RWPE2 (cell line): ENCODE data around the gene ZNF202.

ENCODE experiments used
- ATAC-seq: fragments of 200-7000 bp; cut with Tn5 transposase; 3 replicates; pipeline ENCODE4 v1.9.1; 2021; ENCODE audit warnings: low read depth
- DNase-seq: peaks from one replicate; pipeline ENCODE4 v3.0.0-alpha.2; 2020; ENCODE audit warnings: low spot score
- H3K27ac ChIP-seq: fragments of 450-650 bp; 2 replicates; pipeline ENCODE4 v1.5.1; 2017; ENCODE audit warnings: mild to moderate bottlenecking; ENCODE audit not compliant: poor library complexity, severe bottlenecking
- H3K27me3 ChIP-seq: fragments of 250-450 bp; sonication (Bioruptor Pico); 2 replicates; pipeline ENCODE4 v1.5.1; 2021; ENCODE audit warnings: mild to moderate bottlenecking, moderate library complexity; ENCODE audit not compliant: insufficient read depth, poor library complexity, severe bottlenecking
- H3K36me3 ChIP-seq: fragments of 250-450 bp; sonication (Bioruptor Pico); 2 replicates; pipeline ENCODE4 v1.5.1; 2020; ENCODE audit warnings: low read depth, mild to moderate bottlenecking, moderate library complexity
- H3K4me1 ChIP-seq: fragments of 250-450 bp; sonication (Bioruptor Pico); 2 replicates; pipeline ENCODE4 v1.5.1; 2021; ENCODE audit warnings: mild to moderate bottlenecking, moderate library complexity; ENCODE audit not compliant: insufficient read depth, poor library complexity, severe bottlenecking
- H3K4me3 ChIP-seq: fragments of 250-450 bp; sonication (Bioruptor Pico); 2 replicates; pipeline ENCODE4 v1.5.1; 2021; ENCODE audit warnings: mild to moderate bottlenecking, moderate library complexity; ENCODE audit not compliant: severe bottlenecking
- H3K9me3 ChIP-seq: fragments of 250-450 bp; sonication (Bioruptor Pico); 2 replicates; pipeline ENCODE4 v1.5.1; 2021; ENCODE audit warnings: mild to moderate bottlenecking, moderate library complexity; ENCODE audit not compliant: severe bottlenecking
- TF ChIP-seq, protein P1 (sequence below): fragments of 450-650 bp; IDR thresholded peaks from one replicate; pipeline ENCODE4 v1.5.1; 2017; ENCODE audit warnings: mild to moderate bottlenecking, moderate library complexity; ENCODE audit not compliant: poor library complexity, severe bottlenecking

ZNF202 gene

DNA sequence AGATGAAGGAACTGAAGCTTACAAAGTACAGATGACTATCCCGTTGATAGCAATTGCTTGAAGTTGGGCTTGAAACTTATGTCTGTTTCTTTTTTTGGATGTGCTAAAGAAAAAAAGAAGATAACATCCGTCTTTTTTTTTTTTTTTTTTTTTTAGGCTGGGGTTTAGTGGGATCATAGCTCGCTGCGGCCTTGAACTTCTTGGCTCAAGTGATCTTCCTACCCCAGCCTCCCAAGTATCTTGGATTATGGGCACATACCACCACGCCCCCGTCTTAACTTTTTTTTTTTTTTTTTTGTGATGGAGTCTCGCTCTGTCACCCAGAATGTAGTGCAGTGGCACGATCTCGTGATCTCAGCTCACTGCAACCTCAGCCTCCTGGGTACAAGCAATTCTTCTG, 46.2 kb downstream of the ZNF202 start:
- H3K27ac ChIP-seq = no peak overlapping the region
- no peak for DNase-seq
- no peaks in the 10 kb centered on the region for H3K36me3 ChIP-seq
- H3K27me3 ChIP-seq = no peaks in the 10 kb centered on the region
- peaks cover 7% of the 10 kb centered on the region for H3K4me1 ChIP-seq
- no peak for ATAC-seq
- no peaks in the 10 kb centered on the region for H3K9me3 ChIP-seq
- TF ChIP-seq, protein P1, sequence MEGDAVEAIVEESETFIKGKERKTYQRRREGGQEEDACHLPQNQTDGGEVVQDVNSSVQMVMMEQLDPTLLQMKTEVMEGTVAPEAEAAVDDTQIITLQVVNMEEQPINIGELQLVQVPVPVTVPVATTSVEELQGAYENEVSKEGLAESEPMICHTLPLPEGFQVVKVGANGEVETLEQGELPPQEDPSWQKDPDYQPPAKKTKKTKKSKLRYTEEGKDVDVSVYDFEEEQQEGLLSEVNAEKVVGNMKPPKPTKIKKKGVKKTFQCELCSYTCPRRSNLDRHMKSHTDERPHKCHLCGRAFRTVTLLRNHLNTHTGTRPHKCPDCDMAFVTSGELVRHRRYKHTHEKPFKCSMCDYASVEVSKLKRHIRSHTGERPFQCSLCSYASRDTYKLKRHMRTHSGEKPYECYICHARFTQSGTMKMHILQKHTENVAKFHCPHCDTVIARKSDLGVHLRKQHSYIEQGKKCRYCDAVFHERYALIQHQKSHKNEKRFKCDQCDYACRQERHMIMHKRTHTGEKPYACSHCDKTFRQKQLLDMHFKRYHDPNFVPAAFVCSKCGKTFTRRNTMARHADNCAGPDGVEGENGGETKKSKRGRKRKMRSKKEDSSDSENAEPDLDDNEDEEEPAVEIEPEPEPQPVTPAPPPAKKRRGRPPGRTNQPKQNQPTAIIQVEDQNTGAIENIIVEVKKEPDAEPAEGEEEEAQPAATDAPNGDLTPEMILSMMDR = no peak
- no peak overlapping the region for H3K4me3 ChIP-seq

DNA sequence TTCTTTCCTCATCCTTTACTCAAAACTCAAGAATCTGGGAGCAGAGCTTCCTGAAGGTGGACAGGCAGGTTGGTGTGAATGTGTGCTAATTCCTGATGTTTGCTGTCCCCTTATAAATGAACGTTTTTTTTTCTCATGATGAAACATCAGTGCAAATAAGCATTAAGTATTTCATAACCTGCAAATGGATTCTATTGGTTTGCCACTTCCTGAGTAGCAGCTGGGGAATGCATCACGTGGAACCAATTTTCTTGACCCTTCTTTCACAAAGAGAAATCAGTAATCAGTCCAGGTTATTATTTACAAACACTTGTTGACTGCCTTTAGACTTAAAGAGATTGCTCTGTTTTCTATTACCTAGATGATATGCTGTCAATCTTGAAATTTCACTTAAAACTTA, 46.9 kb downstream of the ZNF202 start:
- peak; percentile 40; the same call in 2 of the 3 replicates for ATAC-seq
- no peaks in the 10 kb centered on the region for H3K36me3 ChIP-seq
- TF ChIP-seq, protein P1 = no peak
- no peaks in the 10 kb centered on the region for H3K27me3 ChIP-seq
- no peak overlapping the region for H3K4me3 ChIP-seq
- DNase-seq = no peak
- peaks cover 7% of the 10 kb centered on the region for H3K4me1 ChIP-seq
- no peak overlapping the region for H3K27ac ChIP-seq
- no peaks in the 10 kb centered on the region for H3K9me3 ChIP-seq

DNA sequence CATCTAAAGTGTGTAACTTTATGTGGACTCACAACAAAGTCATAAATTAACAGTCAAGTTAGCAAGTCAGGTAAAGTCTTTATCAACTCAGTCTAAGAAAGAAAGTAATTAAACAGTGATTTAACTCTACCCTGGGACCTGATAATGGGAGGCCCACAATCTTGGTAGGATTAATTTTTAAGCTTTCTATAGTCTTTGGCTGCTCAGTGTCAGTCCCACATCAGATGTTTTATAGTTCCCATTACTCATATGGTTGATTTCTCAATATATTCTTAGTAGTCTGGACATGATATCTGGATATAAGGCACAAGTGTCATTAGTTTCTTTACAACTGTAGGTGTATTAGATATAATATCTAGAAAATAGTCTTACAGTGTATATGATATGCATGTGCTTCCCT, 48.5 kb downstream of the ZNF202 start:
- Histone ChIP-seq H3K4me3 (no peak overlapping the region), H3K27ac (no peak overlapping the region), H3K36me3 (no peaks in the 10 kb centered on the region), H3K27me3 (no peaks in the 10 kb centered on the region), H3K4me1 (peaks cover 7% of the 10 kb centered on the region), H3K9me3 (no peaks in the 10 kb centered on the region)
- DNase-seq = no peak
- TF ChIP-seq, protein P1 = no peak
- ATAC-seq = no peak

DNA sequence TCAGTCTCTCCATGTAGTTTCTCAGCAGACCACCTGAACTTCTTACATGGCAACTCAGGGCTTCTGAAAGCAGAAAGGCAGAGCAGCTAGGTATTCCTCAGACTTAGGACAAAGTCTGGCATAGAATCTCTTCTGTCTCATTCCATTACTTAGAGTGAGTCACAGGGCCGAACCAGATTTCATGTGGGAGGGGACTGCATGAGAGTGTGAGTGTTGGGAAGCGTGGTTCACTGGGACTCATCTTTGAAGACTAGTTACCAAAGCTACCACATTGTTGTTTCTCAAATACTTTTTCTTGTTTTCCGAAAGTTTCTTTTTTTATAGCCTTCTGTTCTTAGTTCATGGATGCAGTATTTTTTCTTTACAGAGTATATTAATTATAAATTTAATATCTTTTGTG, 51.0 kb downstream of the ZNF202 start:
- TF ChIP-seq, protein P1 = no peak
- no peak overlapping the region for H3K4me3 ChIP-seq
- H3K9me3 ChIP-seq = no peaks in the 10 kb centered on the region
- no peak for DNase-seq
- no peaks in the 10 kb centered on the region for H3K27me3 ChIP-seq
- peaks cover 7% of the 10 kb centered on the region for H3K4me1 ChIP-seq
- H3K36me3 ChIP-seq = no peaks in the 10 kb centered on the region
- H3K27ac ChIP-seq = no peak overlapping the region
- peak; percentile 97 for ATAC-seq

DNA sequence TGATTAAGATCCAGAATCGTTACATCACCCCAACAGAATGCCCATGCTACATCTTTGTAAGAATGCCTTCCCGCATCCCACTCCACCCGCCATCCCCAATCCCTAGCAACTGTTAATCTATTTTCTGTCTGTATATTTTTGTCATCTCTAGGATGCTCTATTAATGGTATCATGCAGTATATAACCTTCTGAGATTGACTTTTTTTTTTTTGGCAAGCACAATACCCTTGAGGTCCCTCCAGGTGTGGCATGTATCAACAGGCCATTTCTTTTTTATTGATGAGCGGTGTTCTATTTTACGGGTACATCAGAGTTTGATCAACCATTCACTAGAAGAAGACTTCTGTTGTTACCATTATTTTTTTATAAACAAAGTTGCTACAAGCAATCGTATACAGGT, 56.9 kb downstream of the ZNF202 start:
- no peak for ATAC-seq
- TF ChIP-seq, protein P1 = no peak
- H3K4me3 ChIP-seq = no peak overlapping the region
- H3K9me3 ChIP-seq = no peaks in the 10 kb centered on the region
- DNase-seq = no peak
- no peaks in the 10 kb centered on the region for H3K36me3 ChIP-seq
- no peaks in the 10 kb centered on the region for H3K27me3 ChIP-seq
- no peaks in the 10 kb centered on the region for H3K4me1 ChIP-seq
- H3K27ac ChIP-seq = no peak overlapping the region
